IMR-90 (cell line): ENCODE results near the gene KATNBL1. TPM values are rescaled to one million over a fixed set of nuclear protein-coding genes. Genes with fewer than 3 reads are reported as not detected.
"Not testable (repeated sequence)": the region's sequence is repeated elsewhere in the genome, so short reads cannot be mapped to it uniquely, and the experiment has no call there.

ENCODE experiments used
- ATAC-seq: fragments of 200-7000 bp; cut with Tn5 transposase; 2 replicates; pipeline ENCODE4 v1.9.1; 2020; ENCODE audit warnings: low read depth, mild to moderate bottlenecking, moderate library complexity
- BruUV-seq: library from RNA; stranded (reverse); fragments of 400-500 nt; replicated peaks from 2 replicates; lab custom pipeline; 2021; lab: Mats Ljungman, UMichigan
- CTCF ChIA-PET: fragments of 300-600 bp; formaldehyde crosslinking; extraction: SDS; loops from one replicate; lab custom pipeline; 2021; ENCODE audit warnings: antibody characterized with exemption; lab: Yijun Ruan, JAX
- POLR2A ChIA-PET: fragments of 300-600 bp; sonication (Branson Sonifier 250); formaldehyde crosslinking; loops from one replicate; lab custom pipeline; 2022; ENCODE audit warnings: antibody characterized with exemption; ENCODE audit not compliant: unreplicated experiment; lab: Charles Lee
- DNase-seq: peaks from one replicate; pipeline ENCODE4 v3.0.0; 2013
- H2AFZ ChIP-seq: replicated peaks from 2 replicates; pipeline ENCODE3; 2013; ENCODE audit warnings: low read length, mild to moderate bottlenecking; ENCODE audit not compliant: poor library complexity
- H2AK5ac ChIP-seq: 2 replicates; pipeline ENCODE4 v1.6.1; 2013; ENCODE audit warnings: low read depth, low read length, inconsistent platforms
- H2AK9ac ChIP-seq: replicated peaks from 2 replicates; pipeline ENCODE3; 2013; ENCODE audit warnings: mild to moderate bottlenecking, low read depth, low read length, moderate library complexity; ENCODE audit not compliant: poor library complexity
- H2BK120ac ChIP-seq: 2 replicates; pipeline ENCODE4 v1.6.1; 2013; ENCODE audit warnings: low read depth, low read length, inconsistent platforms
- H2BK15ac ChIP-seq: 3 replicates; pipeline ENCODE4 v1.6.1; 2013; ENCODE audit warnings: low read depth, low read length, inconsistent platforms
- H2BK20ac ChIP-seq: 2 replicates; pipeline ENCODE4 v1.6.1; 2013; ENCODE audit warnings: low read depth, mild to moderate bottlenecking, inconsistent platforms, low read length, moderate library complexity
- H2BK5ac ChIP-seq: 2 replicates; pipeline ENCODE4 v1.6.1; 2013; ENCODE audit warnings: mild to moderate bottlenecking, low read depth, low read length, inconsistent platforms; ENCODE audit not compliant: poor library complexity, severe bottlenecking
- H3K14ac ChIP-seq: replicated peaks from 2 replicates; pipeline ENCODE4 v1.6.1; 2013; ENCODE audit warnings: low read depth, low read length, inconsistent platforms
- H3K18ac ChIP-seq: 2 replicates; pipeline ENCODE4 v1.6.1; 2013; ENCODE audit warnings: low read depth, low read length, control low read depth
- H3K23ac ChIP-seq: 2 replicates; pipeline ENCODE4 v1.6.1; 2013; ENCODE audit warnings: low read depth, low read length, inconsistent platforms
- H3K27ac ChIP-seq: 2 replicates; pipeline ENCODE4 v1.5.1; 2013; ENCODE audit warnings: mild to moderate bottlenecking, control low read depth, low read length; ENCODE audit not compliant: insufficient read depth
- H3K27me3 ChIP-seq: 2 replicates; pipeline ENCODE4 v1.6.1; 2013; ENCODE audit warnings: low read length; ENCODE audit not compliant: control insufficient read depth, insufficient read depth
- H3K36me3 ChIP-seq: 2 replicates; pipeline ENCODE4 v1.6.1; 2013; ENCODE audit warnings: low read length, mixed read lengths; ENCODE audit not compliant: control insufficient read depth, insufficient read depth
- H3K4ac ChIP-seq: 2 replicates; pipeline ENCODE4 v1.6.1; 2013; ENCODE audit warnings: low read depth, low read length, inconsistent platforms
- H3K4me1 ChIP-seq: 2 replicates; pipeline ENCODE4 v1.6.1; 2013; ENCODE audit warnings: low read length, mixed read lengths; ENCODE audit not compliant: control insufficient read depth, insufficient read depth
- H3K4me2 ChIP-seq: 2 replicates; pipeline ENCODE4 v1.6.1; 2013; ENCODE audit warnings: low read depth, mild to moderate bottlenecking, control low read depth, low read length, moderate library complexity
- H3K4me3 ChIP-seq: 2 replicates; pipeline ENCODE4 v1.5.1; 2013; ENCODE audit warnings: low read depth, mild to moderate bottlenecking, control low read depth, low read length, moderate library complexity; ENCODE audit not compliant: insufficient read depth
- H3K56ac ChIP-seq: 2 replicates; pipeline ENCODE4 v1.6.1; 2013; ENCODE audit warnings: low read length, inconsistent platforms; ENCODE audit not compliant: insufficient read depth; ENCODE audit errors: extremely low read depth
- H3K79me1 ChIP-seq, 2 experiments: 2 replicates each; pipeline ENCODE4 v1.6.1; 2013; ENCODE audit warnings: low read length in 2 of 2, inconsistent platforms in 1 of 2, low read depth in 1 of 2
- H3K9ac ChIP-seq: 2 replicates; pipeline ENCODE4 v1.6.1; 2013; ENCODE audit warnings: low read depth, low read length, control low read depth
- H3K9me1 ChIP-seq: 2 replicates; pipeline ENCODE4 v1.6.1; 2013; ENCODE audit warnings: low read length, inconsistent platforms; ENCODE audit not compliant: insufficient read depth
- H3K9me3 ChIP-seq: 2 replicates; pipeline ENCODE4 v1.6.1; 2013; ENCODE audit warnings: low read length; ENCODE audit not compliant: control insufficient read depth, insufficient read depth
- H4K20me1 ChIP-seq: 2 replicates; pipeline ENCODE4 v1.6.1; 2013; ENCODE audit warnings: low read length, inconsistent platforms; ENCODE audit not compliant: insufficient read depth
- H4K5ac ChIP-seq: 2 replicates; pipeline ENCODE4 v1.6.1; 2013; ENCODE audit warnings: mild to moderate bottlenecking, low read depth, low read length, control low read depth
- H4K8ac ChIP-seq, 2 experiments: 2 replicates each; pipeline ENCODE4 v1.6.1; 2013; ENCODE audit warnings: low read depth in 2 of 2, low read length in 2 of 2, control low read depth in 1 of 2, inconsistent platforms in 1 of 2
- H4K91ac ChIP-seq: 2 replicates; pipeline ENCODE4 v1.6.1; 2013; ENCODE audit warnings: low read depth, low read length, inconsistent platforms; ENCODE audit not compliant: insufficient read depth
- CEBPB ChIP-seq: IDR thresholded peaks from 2 replicates; pipeline ENCODE4 v1.6.1; 2012; ENCODE audit warnings: low read depth, low read length, improper control_type of control experiment
- SMC3 ChIP-seq: fragments of 150-350 bp; IDR thresholded peaks from 2 replicates; pipeline ENCODE4 v1.6.1; 2016; ENCODE audit warnings: low read depth, mild to moderate bottlenecking, antibody characterized with exemption, low read length, moderate library complexity
- WGBS, 2 experiments: methylation state at CpG; one replicate each; pipeline versions ENCODE4 v1.1.5 to v1.1.7; 2013; ENCODE audit warnings: missing lambda C conversion rate in 2 of 2; ENCODE audit not compliant: insufficient read length in 1 of 2; ENCODE audit errors: extremely low coverage in 2 of 2; 5-methylcytosine and 5-hydroxymethylcytosine counted together
- dilution Hi-C: fragments of 300-500 bp; cut with HindIII; formaldehyde crosslinking; loops from one replicate; pipeline ENCODE4 v1.14.3; 2018; ENCODE audit warnings: low sequenced_read_pairs; ENCODE audit not compliant: unreplicated experiment
- in situ Hi-C: fragments of 300-500 bp; cut with MboI; formaldehyde crosslinking; loops from 3 replicates; pipeline ENCODE4 v1.14.3; 2019; ENCODE audit warnings: low sequenced_read_pairs, inconsistent platforms, mixed read lengths
- intact Hi-C: fragments of 100-400 bp; cut with micrococcal nuclease; formaldehyde crosslinking; loops from 2 replicates; pipeline ENCODE4 v1.10.0; 2022
- polyA plus RNA-seq, 3 experiments: library from polyadenylated mRNA; depleted of rRNA; stranded (reverse); fragments of >200 nt; gene quantifications; 2 replicates each; pipeline ENCODE4 v1.2.3, GENCODE V29; 2012; ENCODE audit warnings: low replicate concordance in 1 of 3
- total RNA-seq: library from RNA; depleted of rRNA; stranded (reverse); fragments of >200 nt; gene quantifications from 2 replicates; pipeline ENCODE4 v1.2.3, GENCODE V29; 2012

Gene KATNBL1
- total and polyA plus RNA-seq, 2 of the 4 experiments (the other 2 are of a cell fraction): 17.1 to 24.0 TPM

DNA sequence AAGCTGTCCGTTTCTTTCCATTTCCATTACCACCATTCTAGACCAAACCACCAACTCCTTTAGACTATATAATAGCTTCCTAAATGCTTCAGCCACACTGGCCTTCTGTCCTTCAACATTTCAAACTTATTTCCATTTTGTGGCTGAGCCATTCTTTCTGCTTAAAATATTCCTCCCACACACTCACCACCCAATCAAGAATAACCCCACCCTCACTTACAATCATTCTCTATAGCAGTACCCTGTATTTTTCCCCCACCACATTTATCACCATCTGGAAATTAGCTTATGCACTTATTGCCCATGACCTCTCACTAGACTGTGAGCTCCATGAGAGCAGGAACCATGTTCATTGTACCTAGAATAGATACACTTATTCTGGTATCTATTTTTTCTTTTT, 6.6 kb downstream of the KATNBL1 start:
- Histone ChIP-seq H4K91ac (no peak overlapping the region), H3K27me3 (no peaks in the 10 kb centered on the region), H2BK5ac (no peak overlapping the region), H3K23ac (no peak overlapping the region), H2AK9ac (no peak overlapping the region), H2BK120ac (no peak overlapping the region), H2AK5ac (no peak overlapping the region), H4K5ac (no peak overlapping the region), H3K4ac (no peak overlapping the region), H3K79me1 (peaks cover 7 to 53% of the 10 kb centered on the region in 2 experiments; a peak in 2 of 4 replicates), H3K9me1 (peaks cover 9% of the 10 kb centered on the region), H3K9me3 (peaks cover 2% of the 10 kb centered on the region; the same call in 1 of the 2 replicates), H3K36me3 (peaks cover 5% of the 10 kb centered on the region), H2BK20ac (no peak overlapping the region), H3K4me1 (peaks cover 2% of the 10 kb centered on the region), H3K18ac (no peak overlapping the region), H2BK15ac (no peak overlapping the region), H3K4me2 (no peak overlapping the region), H4K8ac (no peak overlapping the region), H2AFZ (no peak overlapping the region), H3K4me3 (no peak overlapping the region), H3K9ac (no peak overlapping the region), H3K56ac (no peak overlapping the region), H3K27ac (no peak overlapping the region), H3K14ac (no peak overlapping the region), H4K20me1 (peaks cover 26% of the 10 kb centered on the region; the same call in 1 of the 2 replicates)
- intact Hi-C loops (no loop called here), dilution Hi-C loops (no loop called here), in situ Hi-C loops (no loop called here)
- whole genome bisulfite sequencing, 2 experiments: 100% methylated on average over 1 of the region's 1 CpG; no CpG with 5 or more reads in 1 of the 2 experiments
- POLR2A ChIA-PET: no interaction called here
- TF ChIP-seq CEBPB (no peak), SMC3 (no peak)
- DNase-seq (no peak), ATAC-seq (no peak)
- BruUV-seq: no TSS peak
- CTCF ChIA-PET: no interaction called here

DNA sequence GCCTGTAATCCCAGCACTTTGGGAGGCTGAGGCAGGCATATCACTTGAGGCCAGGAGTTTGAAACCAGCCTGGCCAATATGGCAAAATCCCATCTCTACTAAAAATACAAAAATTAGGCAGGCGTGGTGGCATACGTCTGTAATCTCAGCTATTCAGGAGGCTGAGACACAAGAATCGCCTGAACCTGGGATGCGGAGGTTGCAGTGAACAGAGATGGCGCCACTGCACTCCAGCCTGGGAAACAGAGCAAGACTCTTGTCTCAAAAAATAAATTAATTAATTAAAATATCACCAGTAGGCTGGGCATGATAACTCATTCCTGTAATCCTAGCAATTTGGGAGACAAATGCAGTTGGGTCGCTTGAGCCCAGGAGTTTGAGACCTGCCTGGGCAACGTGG, 16.6 kb downstream of the KATNBL1 start:
- in situ Hi-C loops, H2BK15ac ChIP-seq, H3K23ac ChIP-seq: not testable (repeated sequence)

More for the DNA sequence above, 16.6 kb downstream of the KATNBL1 start:
- H4K5ac ChIP-seq, H3K27me3 ChIP-seq, CTCF ChIA-PET, H3K4me2 ChIP-seq, H2AK5ac ChIP-seq, H3K56ac ChIP-seq, DNase-seq, H3K4ac ChIP-seq, POLR2A ChIA-PET, H3K9me3 ChIP-seq, H4K91ac ChIP-seq, H2BK120ac ChIP-seq, BruUV-seq, dilution Hi-C loops, H2AK9ac ChIP-seq, ATAC-seq, H3K4me3 ChIP-seq, H3K9me1 ChIP-seq, H2AFZ ChIP-seq, H3K18ac ChIP-seq, H3K9ac ChIP-seq, H2BK5ac ChIP-seq, H3K36me3 ChIP-seq, H3K4me1 ChIP-seq, H3K27ac ChIP-seq, H2BK20ac ChIP-seq, H4K8ac ChIP-seq, H3K14ac ChIP-seq: not testable (repeated sequence)
- WGBS, 2 experiments: no CpG with 5 or more reads among the region's 7 CpGs
- intact Hi-C loops: loop anchor here (10.0 kb wide), 1 partner anchor 48 kb away; no protein-coding TSS in a partner anchor
- Histone ChIP-seq H4K20me1 (peaks cover 24% of the 10 kb centered on the region), H3K79me1 (peaks cover 8 to 28% of the 10 kb centered on the region in 2 experiments)
